Endodermal cell (in vitro differentiated cells): ENCODE results near the gene PRKACG. TPM values are rescaled to one million over a fixed set of nuclear protein-coding genes. Genes with fewer than 3 reads are reported as not detected.

Source experiments
- DNase-seq: peaks from one replicate; pipeline ENCODE4 v3.0.0-alpha.2; 2017
- H3K27ac ChIP-seq: 2 replicates; pipeline ENCODE4 v1.5.1; 2013; ENCODE audit warnings: mild to moderate bottlenecking, low read depth, low read length, moderate library complexity
- H3K27me3 ChIP-seq: 2 replicates; pipeline ENCODE4 v1.6.1; 2013; ENCODE audit warnings: mild to moderate bottlenecking, low read length, moderate library complexity; ENCODE audit not compliant: insufficient read depth, control insufficient read depth, poor library complexity, severe bottlenecking
- H3K36me3 ChIP-seq: 2 replicates; pipeline ENCODE4 v1.7.0; 2013; ENCODE audit warnings: mild to moderate bottlenecking, low read length, moderate library complexity; ENCODE audit not compliant: control insufficient read depth, insufficient read depth
- H3K4me1 ChIP-seq: one replicate; pipeline ENCODE4 v1.7.0; 2013; ENCODE audit warnings: low read length; ENCODE audit not compliant: control insufficient read depth, insufficient read depth
- H3K4me3 ChIP-seq: 2 replicates; pipeline ENCODE4 v1.5.1; 2013; ENCODE audit warnings: mild to moderate bottlenecking, low read length, moderate library complexity
- H3K9ac ChIP-seq: 2 replicates; pipeline ENCODE4 v1.6.1; 2013; ENCODE audit warnings: mild to moderate bottlenecking, low read length, moderate library complexity; ENCODE audit not compliant: poor library complexity, severe bottlenecking; ENCODE audit errors: extremely low read depth
- H3K9me3 ChIP-seq: 2 replicates; pipeline ENCODE4 v1.6.1; 2013; ENCODE audit warnings: mild to moderate bottlenecking, low read length, moderate library complexity; ENCODE audit not compliant: control insufficient read depth
- H3K27ac Mint-ChIP-seq: 2 replicates; pipeline ENCODE4 v1.8.0; 2020; ENCODE audit warnings: mixed read lengths
- H3K27me3 Mint-ChIP-seq: 2 replicates; pipeline ENCODE4 v1.8.0; 2021; ENCODE audit warnings: mild to moderate bottlenecking, mixed read lengths; ENCODE audit not compliant: insufficient read depth
- H3K36me3 Mint-ChIP-seq: 2 replicates; pipeline ENCODE4 v1.8.0; 2020; ENCODE audit warnings: low read depth, mixed read lengths
- H3K4me1 Mint-ChIP-seq: 2 replicates; pipeline ENCODE4 v1.8.0; 2020; ENCODE audit warnings: mixed read lengths
- H3K4me3 Mint-ChIP-seq: 2 replicates; pipeline ENCODE4 v1.8.0; 2020; ENCODE audit warnings: mild to moderate bottlenecking, moderate library complexity, mixed read lengths
- H3K9me3 Mint-ChIP-seq: 2 replicates; pipeline ENCODE4 v1.8.0; 2020; ENCODE audit warnings: mild to moderate bottlenecking, mixed read lengths
- CTCF ChIP-seq: fragments of 200-600 bp; sonication (generic); conservative IDR thresholded peaks from 2 replicates; pipeline ENCODE4 v1.5.0; 2021; ENCODE audit warnings: antibody characterized with exemption, mild to moderate bottlenecking
- WGBS, 2 experiments: methylation state at CpG; one replicate each; pipeline versions ENCODE4 v1.1.5 to v1.1.7; 2013; ENCODE audit warnings: missing lambda C conversion rate in 2 of 2, mixed read lengths in 1 of 2; ENCODE audit not compliant: insufficient coverage in 1 of 2, insufficient read length in 1 of 2; 5-methylcytosine and 5-hydroxymethylcytosine counted together
- total RNA-seq, 2 donors: library from RNA; stranded (reverse); fragmentation: NEBNext Ultra II Directional in 1 of 2; extraction: Animal tissue kit (Norgen Biotek cat#: 25700) in 1 of 2; gene quantifications; 2 replicates in 1 of 2; 3 replicates in 1 of 2; pipeline ENCODE4 v1.2.1, GENCODE V29; 2021

Gene PRKACG
- total RNA-seq, 2 donors from 2014 or later: not detected

GRCh38 chr9:69016191-69017096 is 2.5 kb upstream of the PRKACG start:
- Mint-ChIP-seq H3K4me3 (no peak overlapping the region), H3K27me3 (no peaks in the 10 kb centered on the region), H3K9me3 (peaks cover 9% of the 10 kb centered on the region), H3K4me1 (peaks cover 13% of the 10 kb centered on the region), H3K36me3 (no peaks in the 10 kb centered on the region), H3K27ac (no peak overlapping the region)
- Histone ChIP-seq H3K4me3 (no peak overlapping the region), H3K4me1 (no peaks in the 10 kb centered on the region), H3K36me3 (no peaks in the 10 kb centered on the region), H3K9ac (no peak overlapping the region), H3K27me3 (no peaks in the 10 kb centered on the region), H3K9me3 (no peaks in the 10 kb centered on the region), H3K27ac (no peak overlapping the region)
- no peak for DNase-seq
- 71 to 84% methylated on average over 5 of the region's 5 CpGs for WGBS, 2 experiments
- TF ChIP-seq CTCF: no peak

GRCh38 chr9:69013382-69013727 is 558 bp downstream of the PRKACG start:
- Histone ChIP-seq H3K9ac (no peak overlapping the region), H3K27me3 (no peaks in the 10 kb centered on the region), H3K36me3 (peaks cover 10% of the 10 kb centered on the region), H3K9me3 (no peaks in the 10 kb centered on the region), H3K4me3 (no peak overlapping the region), H3K4me1 (no peaks in the 10 kb centered on the region), H3K27ac (no peak overlapping the region)
- Mint-ChIP-seq H3K9me3 (peaks cover 9% of the 10 kb centered on the region), H3K27me3 (no peaks in the 10 kb centered on the region), H3K27ac (no peak overlapping the region), H3K4me3 (no peak overlapping the region), H3K36me3 (no peaks in the 10 kb centered on the region), H3K4me1 (peaks cover 13% of the 10 kb centered on the region)
- TF ChIP-seq CTCF: no peak
- no peak for DNase-seq
- 98% methylated on average over 25 to 26 of the region's 26 CpGs for WGBS, 2 experiments

- peaks cover 13% of the 10 kb centered on the region for H3K4me1 Mint-ChIP-seq
- Histone ChIP-seq H3K27me3 (no peaks in the 10 kb centered on the region), H3K27ac (no peak overlapping the region), H3K4me1 (no peaks in the 10 kb centered on the region), H3K36me3 (peaks cover 11% of the 10 kb centered on the region), H3K9ac (no peak overlapping the region), H3K4me3 (no peak overlapping the region), H3K9me3 (no peaks in the 10 kb centered on the region)
- 93 to 98% methylated on average over 15 to 18 of the region's 18 CpGs for WGBS, 2 experiments
- H3K36me3 Mint-ChIP-seq: no peaks in the 10 kb centered on the region
- no peak overlapping the region for H3K4me3 Mint-ChIP-seq
- no peaks in the 10 kb centered on the region for H3K27me3 Mint-ChIP-seq
- TF ChIP-seq CTCF: no peak
- no peak for DNase-seq
- no peak overlapping the region for H3K27ac Mint-ChIP-seq
- peaks cover 9% of the 10 kb centered on the region for H3K9me3 Mint-ChIP-seq
These were observed 1.1 kb downstream of the PRKACG start for GRCh38 chr9:69012696-69013381.
